Stimulated activated CD8-positive, alpha-beta memory T cell treated with anti-CD3 and anti-CD28 coated beads, Interleukin-15, amount 100 ng/mL, for 48 hours (primary cell): ENCODE measurements around the gene NWD2.
"Not testable (repeated sequence)": the region's sequence is repeated elsewhere in the genome, so short reads cannot be mapped to it uniquely, and the experiment has no call there.

Experiments
- DNase-seq, 2 donors: peaks; one replicate each; pipeline ENCODE4 v3.0.0-alpha.2; 2020; ENCODE audit warnings: low read depth in 2 of 2

Gene NWD2

GRCh38 chr4:37469286-37469685 is 224.7 kb downstream of the NWD2 start:
- no peak for DNase-seq

GRCh38 chr4:37470245-37470644 is 225.7 kb downstream of the NWD2 start:
- no peak for DNase-seq

- DNase-seq, result no peak
Measured at GRCh38 chr4:37471093-37471492, 226.6 kb downstream of the NWD2 start.

GRCh38 chr4:37471971-37472370 is 227.4 kb downstream of the NWD2 start:
- no peak for DNase-seq

GRCh38 chr4:37473807-37474206 is 229.3 kb downstream of the NWD2 start:
- DNase-seq, result no peak

GRCh38 chr4:37475087-37475486 is 230.5 kb downstream of the NWD2 start:
- DNase-seq, result no peak

- DNase-seq, result no peak
Measured at GRCh38 chr4:37475776-37476175, 231.2 kb downstream of the NWD2 start.

- no peak for DNase-seq
Measured at GRCh38 chr4:37476256-37476655, 231.7 kb downstream of the NWD2 start.

- no peak for DNase-seq
Measured at GRCh38 chr4:37476691-37477090, 232.1 kb downstream of the NWD2 start.

- DNase-seq, result no peak
Measured at GRCh38 chr4:37477126-37477525, 232.6 kb downstream of the NWD2 start.

GRCh38 chr4:37478151-37478550 is 233.6 kb downstream of the NWD2 start:
- no peak for DNase-seq

- DNase-seq, result no peak
Measured at GRCh38 chr4:37480509-37480908, 236.0 kb downstream of the NWD2 start.

GRCh38 chr4:37481547-37482122 is 237.1 kb downstream of the NWD2 start:
- DNase-seq, result no peak

- DNase-seq, result no peak
Measured at GRCh38 chr4:37482236-37482913, 237.8 kb downstream of the NWD2 start.

- no peak for DNase-seq
Measured at GRCh38 chr4:37483610-37484009, 239.1 kb downstream of the NWD2 start.

GRCh38 chr4:37486166-37486565 is 241.6 kb downstream of the NWD2 start:
- no peak for DNase-seq

GRCh38 chr4:37487668-37488067 is 243.1 kb downstream of the NWD2 start:
- no peak for DNase-seq

- DNase-seq, result no peak
Measured at GRCh38 chr4:37489697-37490096, 245.2 kb downstream of the NWD2 start.

- DNase-seq, result no peak
Measured at GRCh38 chr4:37490391-37491347, 246.1 kb downstream of the NWD2 start.

GRCh38 chr4:37495353-37495752 is 250.8 kb downstream of the NWD2 start:
- DNase-seq, result not testable (repeated sequence)
